B cell (primary cell): ENCODE measurements around the gene RPL13A. TPM values are rescaled to one million over a fixed set of nuclear protein-coding genes. Genes with fewer than 3 reads are reported as not detected.

ENCODE experiments used
- ATAC-seq: fragments of 200-7000 bp; cut with Tn5 transposase; one replicate; pipeline ENCODE4 v1.10.0; 2021; ENCODE audit warnings: low read depth, mild to moderate bottlenecking, moderate number of reproducible peaks, moderate library complexity
- CTCF ChIA-PET: fragments of 350-600 bp; sonication (Branson Sonifier 250); formaldehyde crosslinking; loops from one replicate; lab custom pipeline; 2021; ENCODE audit warnings: antibody characterized with exemption, inconsistent platforms; lab: Charles Lee
- POLR2A ChIA-PET: fragments of 350-600 bp; sonication (Branson Sonifier 250); formaldehyde crosslinking; loops from one replicate; lab custom pipeline; 2021; ENCODE audit warnings: antibody characterized with exemption; lab: Charles Lee
- DNase-seq: peaks from one replicate; pipeline ENCODE4 v3.0.0; 2013
- H2AFZ ChIP-seq: 2 replicates; pipeline ENCODE4 v1.6.1; 2012; ENCODE audit warnings: mild to moderate bottlenecking, low read depth, low read length; ENCODE audit not compliant: insufficient read depth, poor library complexity, severe bottlenecking
- H3K27ac ChIP-seq, 2 donors: 1 replicate in 1 of 2; 2 replicates in 1 of 2; pipeline ENCODE4 v1.5.1; 2012 to 2013; ENCODE audit warnings: low read length in 2 of 2, mild to moderate bottlenecking in 2 of 2, moderate library complexity in 1 of 2
- H3K27me3 ChIP-seq, 4 experiments: fragments of 200-600 bp in 1 of 4; sonication (generic) in 1 of 4; replicated peaks in 1 of 4; 1 replicate in 2 of 4; 2 replicates in 2 of 4; pipeline versions ENCODE4 v1.6.1 to v1.7.0; 2013 to 2016; ENCODE audit warnings: low read length in 3 of 4, mild to moderate bottlenecking in 2 of 4, mixed read lengths in 1 of 4, moderate library complexity in 1 of 4; ENCODE audit not compliant: insufficient read depth in 4 of 4, control insufficient read depth in 3 of 4; ENCODE audit errors: control extremely low read depth in 1 of 4
- H3K36me3 ChIP-seq, 2 experiments: replicated peaks in 1 of 2; 1 replicate in 1 of 2; 2 replicates in 1 of 2; pipeline versions ENCODE4 v1.6.1 to v1.7.1; 2013; ENCODE audit warnings: low read length in 1 of 2; ENCODE audit not compliant: insufficient read depth in 2 of 2, control insufficient read depth in 1 of 2; ENCODE audit errors: control extremely low read depth in 1 of 2, extremely low read depth in 1 of 2
- H3K4me1 ChIP-seq, 2 donors: fragments of 200-600 bp in 1 of 2; sonication (generic) in 1 of 2; 1 replicate in 1 of 2; 2 replicates in 1 of 2; pipeline versions ENCODE4 v1.5.1 to v1.6.1; 2013 to 2017; ENCODE audit warnings: low read length in 2 of 2; ENCODE audit not compliant: control insufficient read depth in 2 of 2, insufficient read depth in 2 of 2
- H3K4me2 ChIP-seq: replicated peaks from 2 replicates; pipeline ENCODE3; 2012; ENCODE audit warnings: mild to moderate bottlenecking, low read depth, low read length; ENCODE audit not compliant: poor library complexity, severe bottlenecking
- H3K4me3 ChIP-seq, 5 experiments: fragments of 200-600 bp in 1 of 5; sonication (generic) in 1 of 5; 1 replicate in 3 of 5; 2 replicates in 2 of 5; pipeline versions ENCODE4 v1.5.1 to v1.7.0; 2011 to 2016; ENCODE audit warnings: low read length in 4 of 5, mild to moderate bottlenecking in 4 of 5, low read depth in 2 of 5, control low read depth in 1 of 5, moderate library complexity in 1 of 5; ENCODE audit not compliant: insufficient read depth in 1 of 5; ENCODE audit errors: control extremely low read depth in 1 of 5, extremely low read depth in 1 of 5
- H3K79me2 ChIP-seq: fragments of 200-600 bp; sonication (generic); one replicate; pipeline ENCODE4 v1.6.0; 2016; ENCODE audit warnings: low read length; ENCODE audit not compliant: control insufficient read depth, insufficient read depth
- H3K9ac ChIP-seq: fragments of 200-600 bp; sonication (generic); 2 replicates; pipeline ENCODE4 v1.6.1; 2017; ENCODE audit warnings: mild to moderate bottlenecking, low read length, moderate library complexity
- H3K9me3 ChIP-seq, 3 donors: one replicate each; pipeline versions ENCODE4 v1.6.1 to v1.7.1; 2013; ENCODE audit warnings: low read length in 2 of 3; ENCODE audit not compliant: control insufficient read depth in 2 of 3, insufficient read depth in 1 of 3; ENCODE audit errors: control extremely low read depth in 1 of 3
- H4K20me1 ChIP-seq: 2 replicates; pipeline ENCODE4 v1.6.0; 2012; ENCODE audit warnings: mild to moderate bottlenecking, low read length; ENCODE audit not compliant: insufficient read depth, control insufficient read depth, poor library complexity, severe bottlenecking
- H3K27ac Mint-ChIP-seq: one replicate; pipeline ENCODE4 v1.8.0; 2021; ENCODE audit warnings: mixed read lengths
- H3K27me3 Mint-ChIP-seq: one replicate; pipeline ENCODE4 v1.8.0; 2021; ENCODE audit warnings: mixed read lengths
- H3K4me1 Mint-ChIP-seq: one replicate; pipeline ENCODE4 v1.8.0; 2021; ENCODE audit warnings: mixed read lengths
- H3K4me3 Mint-ChIP-seq: one replicate; pipeline ENCODE4 v1.8.0; 2021; ENCODE audit warnings: mixed read lengths
- H3K9me3 Mint-ChIP-seq: one replicate; pipeline ENCODE4 v1.8.0; 2022; ENCODE audit warnings: mixed read lengths; ENCODE audit not compliant: insufficient read depth
- EZH2 ChIP-seq: IDR thresholded peaks from 2 replicates; pipeline ENCODE4 v1.6.1; 2012; ENCODE audit warnings: borderline replicate concordance, low read depth, mild to moderate bottlenecking, moderate library complexity, low read length; ENCODE audit not compliant: insufficient read depth, poor library complexity, severe bottlenecking
- WGBS: methylation state at CpG from one replicate; pipeline ENCODE4 v1.1.5; 2013; ENCODE audit warnings: missing lambda C conversion rate; ENCODE audit not compliant: insufficient coverage; 5-methylcytosine and 5-hydroxymethylcytosine counted together
- intact Hi-C: fragments of 100-400 bp; cut with micrococcal nuclease; formaldehyde crosslinking; loops from one replicate; pipeline ENCODE4 v1.10.0; 2022
- polyA plus RNA-seq: library from polyadenylated mRNA; depleted of rRNA; stranded (reverse); fragments of >200 nt; gene quantifications from 2 replicates; pipeline ENCODE4 v1.2.3, GENCODE V29; 2012
- total RNA-seq, 2 donors: library from RNA; stranded (reverse); fragments of 120-200 nt in 1 of 2; gene quantifications; 1 replicate in 1 of 2; 2 replicates in 1 of 2; pipeline versions ENCODE4 v1.2.3 to v1.2.4, GENCODE V29; 2013 to 2022
- TF ChIP-seq, protein P1 (sequence below): fragments of 200-600 bp; IDR thresholded peaks from one replicate; pipeline ENCODE4 v1.8.0; 2022; ENCODE audit warnings: antibody characterized with exemption, mild to moderate bottlenecking

The RPL13A gene
- total and polyA plus RNA-seq, 2 donors (not counting 1 experiment from before 2014, with no cell fraction given), result 5,457 to 6,298 TPM

- H3K4me1 ChIP-seq, result peaks cover 23 to 36% of the 10 kb centered on the region in 2 donors
- TF ChIP-seq EZH2, result no peak
- TF ChIP-seq, protein P1, sequence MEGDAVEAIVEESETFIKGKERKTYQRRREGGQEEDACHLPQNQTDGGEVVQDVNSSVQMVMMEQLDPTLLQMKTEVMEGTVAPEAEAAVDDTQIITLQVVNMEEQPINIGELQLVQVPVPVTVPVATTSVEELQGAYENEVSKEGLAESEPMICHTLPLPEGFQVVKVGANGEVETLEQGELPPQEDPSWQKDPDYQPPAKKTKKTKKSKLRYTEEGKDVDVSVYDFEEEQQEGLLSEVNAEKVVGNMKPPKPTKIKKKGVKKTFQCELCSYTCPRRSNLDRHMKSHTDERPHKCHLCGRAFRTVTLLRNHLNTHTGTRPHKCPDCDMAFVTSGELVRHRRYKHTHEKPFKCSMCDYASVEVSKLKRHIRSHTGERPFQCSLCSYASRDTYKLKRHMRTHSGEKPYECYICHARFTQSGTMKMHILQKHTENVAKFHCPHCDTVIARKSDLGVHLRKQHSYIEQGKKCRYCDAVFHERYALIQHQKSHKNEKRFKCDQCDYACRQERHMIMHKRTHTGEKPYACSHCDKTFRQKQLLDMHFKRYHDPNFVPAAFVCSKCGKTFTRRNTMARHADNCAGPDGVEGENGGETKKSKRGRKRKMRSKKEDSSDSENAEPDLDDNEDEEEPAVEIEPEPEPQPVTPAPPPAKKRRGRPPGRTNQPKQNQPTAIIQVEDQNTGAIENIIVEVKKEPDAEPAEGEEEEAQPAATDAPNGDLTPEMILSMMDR, result no peak
These were observed 37.0 kb upstream of the RPL13A start for GRCh38 chr19:49450405-49450804.

More at GRCh38 chr19:49450405-49450804, 37.0 kb upstream of the RPL13A start:
- H3K36me3 ChIP-seq, result peaks cover 0 to 42% of the 10 kb centered on the region in 2 experiments
- POLR2A ChIA-PET, result interaction anchor here (1.4 kb wide), 1 partner anchor 19 kb away, joined by 22 read pairs; no protein-coding TSS in a partner anchor
- Mint-ChIP-seq H3K9me3 (no peaks in the 10 kb centered on the region), H3K4me3 (peak overlapping the region; percentile 99), H3K27me3 (no peaks in the 10 kb centered on the region), H3K27ac (peak overlapping the region; percentile 70), H3K4me1 (peaks cover 43% of the 10 kb centered on the region)
- peak overlapping the region; percentile 97 for H3K4me2 ChIP-seq
- peaks cover 21% of the 10 kb centered on the region for H4K20me1 ChIP-seq
- no peak overlapping the region for H2AFZ ChIP-seq
- intact Hi-C loops, result no loop called here
- H3K9ac ChIP-seq, result peak overlapping the region; percentile 98
- CTCF ChIA-PET, result interaction anchor here (0.6 to 5.0 kb wide), 5 partner anchors 19 to 195 kb away, joined by 3 to 44 read pairs (median 3); no protein-coding TSS in a partner anchor
- H3K79me2 ChIP-seq, result peaks cover 46% of the 10 kb centered on the region
- DNase-seq (no peak), ATAC-seq (no peak)
- peaks cover 0 to 3% (median 0%) of the 10 kb centered on the region in 3 donors for H3K9me3 ChIP-seq
- peak overlapping the region in 2 of 5 experiments; percentile 99 to 100 for H3K4me3 ChIP-seq
- WGBS, result 98% methylated on average over 6 of the region's 7 CpGs
- no peaks in the 10 kb centered on the region for H3K27me3 ChIP-seq
- peak overlapping the region in 1 of 2 donors; percentile 35 for H3K27ac ChIP-seq
